ENCODE measurements around the gene GPR17.

The GPR17 gene, protein sequence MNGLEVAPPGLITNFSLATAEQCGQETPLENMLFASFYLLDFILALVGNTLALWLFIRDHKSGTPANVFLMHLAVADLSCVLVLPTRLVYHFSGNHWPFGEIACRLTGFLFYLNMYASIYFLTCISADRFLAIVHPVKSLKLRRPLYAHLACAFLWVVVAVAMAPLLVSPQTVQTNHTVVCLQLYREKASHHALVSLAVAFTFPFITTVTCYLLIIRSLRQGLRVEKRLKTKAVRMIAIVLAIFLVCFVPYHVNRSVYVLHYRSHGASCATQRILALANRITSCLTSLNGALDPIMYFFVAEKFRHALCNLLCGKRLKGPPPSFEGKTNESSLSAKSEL

GRCh38 chr2:127645395-127646291 lies at the start of gene GPR17:
TSS of gene GPR17 (plus strand) at chr2:127646153. CDS start at chr2:127650736, 4,583 bp downstream.
- no peak for DNase-seq

DNA sequence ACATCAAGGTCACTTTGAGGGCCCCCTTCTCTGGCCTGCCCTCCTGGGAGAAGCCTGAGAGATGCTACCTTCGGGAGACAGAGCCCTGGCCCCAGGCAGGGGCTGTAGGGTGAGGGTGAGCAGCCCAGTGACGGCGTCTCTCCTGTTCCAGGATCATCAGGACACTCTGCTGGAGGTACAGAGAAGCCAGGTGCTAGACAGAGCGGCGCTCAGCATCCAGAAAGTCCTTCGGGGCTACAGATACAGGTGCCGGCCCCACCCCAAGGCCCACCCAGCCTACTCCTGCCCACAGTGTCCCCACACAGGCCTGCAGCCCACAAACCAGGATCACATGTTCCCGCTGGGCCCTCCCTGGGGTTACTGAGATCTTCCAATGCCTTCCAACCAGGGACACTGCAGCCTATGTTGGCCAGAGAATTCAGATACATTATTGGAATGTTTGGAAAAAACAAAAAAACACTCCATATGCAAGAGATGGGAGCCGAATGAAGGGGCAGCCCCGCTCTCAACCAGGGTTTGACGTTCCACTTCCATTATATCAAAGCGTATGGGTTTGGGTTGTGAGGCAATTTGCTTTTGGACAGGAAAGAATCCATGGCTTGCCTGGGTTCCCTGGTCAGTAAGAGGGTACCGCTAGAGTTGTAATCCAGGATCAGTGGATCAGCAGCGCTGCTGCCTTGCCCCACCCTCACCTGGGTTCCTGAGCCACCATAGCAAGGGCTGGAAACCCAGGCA lies 49.5 kb upstream of the GPR17 start:
- DNase-seq, result no peak

- no peak for DNase-seq
Observed at GRCh38 chr2:127597046-127597983, 48.6 kb upstream of the GPR17 start.

GRCh38 chr2:127597984-127598380 lies 48.0 kb upstream of the GPR17 start:
- no peak for DNase-seq

DNA sequence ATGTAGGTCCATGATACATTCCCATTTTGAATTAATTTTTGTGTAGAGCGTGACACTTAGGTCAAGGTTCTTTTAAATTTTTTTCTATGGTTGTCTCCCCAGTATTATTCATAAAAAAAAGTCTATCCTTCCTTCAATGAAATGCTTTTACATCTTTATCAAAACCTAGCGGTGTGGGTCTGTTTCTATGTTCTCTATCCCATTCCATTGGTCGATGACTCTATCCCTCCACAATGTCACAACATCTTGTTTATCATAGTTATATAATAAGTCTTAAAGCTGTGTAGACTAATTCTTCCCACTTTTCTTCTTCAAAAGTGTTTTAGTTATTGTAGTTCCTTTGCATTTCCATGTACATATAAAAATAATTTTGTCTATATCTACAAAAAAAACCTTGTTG lies 47.2 kb upstream of the GPR17 start:
- DNase-seq, result no peak

GRCh38 chr2:127599211-127599610 lies 46.7 kb upstream of the GPR17 start:
- DNase-seq, result no peak

GRCh38 chr2:127604986-127605385 lies 41.0 kb upstream of the GPR17 start:
- no peak for DNase-seq

- no peak for DNase-seq
Observed at GRCh38 chr2:127605691-127606263, 40.2 kb upstream of the GPR17 start.

GRCh38 chr2:127606625-127607398 lies 39.1 kb upstream of the GPR17 start:
- DNase-seq, result no peak

DNA sequence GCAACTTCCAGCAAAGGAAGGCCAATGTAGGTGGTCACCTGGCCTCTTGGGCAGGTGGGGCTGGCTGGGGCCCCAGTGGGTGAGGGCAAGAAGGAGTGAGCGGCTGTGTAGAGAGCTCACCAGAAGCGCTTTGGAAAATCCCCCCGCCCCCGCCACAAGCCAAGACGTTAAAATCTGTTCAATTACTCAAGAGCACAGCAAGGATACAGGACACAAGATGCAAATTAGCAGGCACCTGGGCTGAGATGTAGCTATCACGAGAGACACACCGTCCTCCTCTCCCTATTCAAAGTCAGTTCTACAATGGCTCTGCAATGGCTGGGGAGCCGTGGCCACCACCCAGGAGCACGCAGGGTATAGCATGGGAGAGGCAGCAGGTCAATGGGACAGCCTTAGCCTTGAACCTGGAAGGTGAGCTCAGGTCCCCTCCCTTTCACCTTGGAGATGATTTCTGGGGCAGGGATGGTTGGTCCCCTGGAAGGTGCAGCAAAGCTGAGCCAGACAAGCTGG lies 38.5 kb upstream of the GPR17 start:
- DNase-seq, result no peak

- DNase-seq, result no peak
Observed at GRCh38 chr2:127608061-127609030, 37.6 kb upstream of the GPR17 start.

DNA sequence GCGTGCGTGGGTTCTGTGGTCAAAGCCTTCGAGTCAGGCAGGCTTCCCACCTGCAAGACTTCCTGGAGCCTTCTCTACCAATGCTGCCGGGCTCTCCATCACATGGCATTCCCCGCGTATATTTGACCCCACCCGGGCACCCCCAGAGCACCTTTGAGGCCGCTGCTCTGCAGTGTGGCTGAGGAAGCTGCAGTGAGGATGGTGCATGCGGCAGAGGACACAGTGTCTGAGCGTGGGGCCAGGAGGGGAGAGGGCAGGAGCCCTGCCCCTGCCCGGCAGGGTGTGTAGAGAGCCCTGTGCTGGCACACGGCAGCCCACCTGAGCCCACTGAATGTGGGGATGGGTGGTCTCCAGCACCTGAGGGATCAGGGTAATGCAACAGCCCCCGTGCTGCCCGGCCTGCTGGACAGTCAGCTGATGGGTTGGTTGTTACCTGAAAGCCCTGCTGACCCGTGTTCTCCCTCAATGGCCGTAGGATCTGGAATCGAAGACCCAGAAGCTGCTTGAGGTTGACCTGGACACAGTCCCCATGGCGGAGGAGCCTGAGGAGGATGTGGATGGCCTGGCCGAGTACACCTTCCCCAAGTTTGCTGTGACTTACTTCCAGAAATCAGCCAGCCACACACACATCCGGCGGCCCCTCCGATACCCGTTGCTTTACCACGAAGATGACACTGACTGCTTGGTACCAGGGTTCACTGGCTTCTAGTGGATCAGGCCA lies 36.8 kb upstream of the GPR17 start:
- no peak for DNase-seq

DNA sequence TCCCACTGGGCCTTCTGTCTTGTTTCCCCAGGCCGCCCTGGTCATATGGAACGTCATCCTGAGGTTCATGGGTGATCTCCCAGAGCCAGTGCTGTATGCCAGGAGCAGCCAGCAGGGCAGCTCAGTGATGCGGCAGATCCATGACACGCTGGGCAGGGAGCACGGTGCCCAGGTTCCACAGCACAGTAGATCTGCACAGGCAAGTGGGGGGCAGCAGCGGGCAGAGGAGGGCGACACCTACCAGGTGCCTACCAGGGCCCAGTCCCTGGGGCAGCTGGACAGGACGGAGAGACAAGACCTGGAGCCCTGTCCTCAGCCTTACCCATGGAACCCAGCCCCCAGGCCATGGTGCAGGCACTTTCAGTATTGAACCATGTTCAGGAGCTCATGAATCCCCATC lies 36.1 kb upstream of the GPR17 start:
- no peak for DNase-seq

- DNase-seq, result no peak
Observed at GRCh38 chr2:127610561-127610960, 35.4 kb upstream of the GPR17 start.

GRCh38 chr2:127611076-127611925 lies 34.7 kb upstream of the GPR17 start:
- DNase-seq, result no peak

GRCh38 chr2:127612111-127612822 lies 33.7 kb upstream of the GPR17 start:
- no peak for DNase-seq

DNA sequence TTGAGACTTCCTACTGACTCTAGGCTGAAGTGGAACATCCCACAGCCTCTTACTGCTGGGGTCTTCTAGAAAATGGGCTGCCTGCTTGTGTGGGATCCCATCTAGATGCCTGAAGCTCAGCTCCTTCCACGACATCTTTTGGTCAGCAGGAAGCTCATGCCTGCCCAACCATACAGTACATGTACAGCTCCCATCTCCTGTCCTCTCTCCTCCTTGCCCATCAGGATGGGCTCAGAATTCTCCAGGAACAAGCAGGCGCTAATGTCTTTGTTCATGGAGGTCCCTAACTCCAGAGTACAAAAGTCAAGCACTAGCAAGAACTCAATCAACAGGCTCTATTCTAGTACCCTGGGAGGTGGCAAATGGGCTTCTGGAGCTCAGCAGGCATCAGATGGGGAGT lies 31.7 kb upstream of the GPR17 start:
- no peak for DNase-seq
